Measurements from ENCODE around the gene ANKFN1.

Gene ANKFN1

GRCh38 chr17:56557682-56558081 lies 404.4 kb downstream of the ANKFN1 start:
- Histone ChIP-seq H3K79me2 (ENCODE audit: control insufficient read depth, low read length) (no peaks in the 10 kb centered on the region), H3K9me3 (ENCODE audit: control insufficient read depth, insufficient read depth, low read length) (no peaks in the 10 kb centered on the region), H3K4me2 (ENCODE audit: low read length) (no peak overlapping the region), H3K4me3 (ENCODE audit: low read length) (no peak overlapping the region), H4K20me1 (ENCODE audit: control insufficient read depth, insufficient read depth, low read depth, low read length) (no peaks in the 10 kb centered on the region), H3K36me3 (ENCODE audit: control insufficient read depth, low read length) (no peaks in the 10 kb centered on the region), H3F3A (ENCODE audit: control insufficient read depth, insufficient read depth) (no peaks in the 10 kb centered on the region), H3K4me1 (ENCODE audit: control insufficient read depth, low read length) (no peaks in the 10 kb centered on the region), H3K27me3 (ENCODE audit: control insufficient read depth, low read length) (no peaks in the 10 kb centered on the region), H3K27ac (ENCODE audit: low read depth, low read length) (no peak overlapping the region), H3K9me2 (replicated peaks; ENCODE audit: control insufficient read depth, low read length) (no peaks in the 10 kb centered on the region)
- TF ChIP-seq CTCF (IDR thresholded peaks at IDR 0.05; ENCODE audit: low read depth, low read length, poor library complexity, severe bottlenecking), result no peak

DNA sequence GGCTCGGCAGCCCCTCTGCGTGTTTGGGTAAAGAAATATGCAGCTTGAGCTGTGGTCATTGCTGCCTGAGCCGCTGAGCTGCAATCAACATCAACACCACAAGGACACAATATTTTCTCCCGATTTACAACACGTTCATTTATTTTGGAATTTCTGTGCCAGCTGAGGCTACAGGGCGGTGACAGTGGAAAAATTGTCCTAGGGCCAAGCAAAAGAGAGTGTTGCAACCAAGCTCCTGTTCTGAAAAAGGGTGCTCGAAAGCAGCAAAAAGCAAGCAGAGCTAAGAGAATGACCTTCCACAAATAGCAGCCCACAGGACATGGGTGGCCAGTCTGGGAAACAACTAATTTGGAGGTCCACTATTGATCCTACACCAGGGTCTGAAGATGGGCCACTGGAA lies 404.8 kb downstream of the ANKFN1 start:
- Histone ChIP-seq H3K4me3 (ENCODE audit: low read length) (no peak overlapping the region), H3F3A (ENCODE audit: control insufficient read depth, insufficient read depth) (no peaks in the 10 kb centered on the region), H3K9me2 (replicated peaks; ENCODE audit: control insufficient read depth, low read length) (no peaks in the 10 kb centered on the region), H3K9me3 (ENCODE audit: control insufficient read depth, insufficient read depth, low read length) (no peaks in the 10 kb centered on the region), H3K79me2 (ENCODE audit: control insufficient read depth, low read length) (no peaks in the 10 kb centered on the region), H3K4me1 (ENCODE audit: control insufficient read depth, low read length) (no peaks in the 10 kb centered on the region), H3K4me2 (ENCODE audit: low read length) (no peak overlapping the region), H4K20me1 (ENCODE audit: control insufficient read depth, insufficient read depth, low read depth, low read length) (no peaks in the 10 kb centered on the region), H3K27me3 (ENCODE audit: control insufficient read depth, low read length) (no peaks in the 10 kb centered on the region), H3K27ac (ENCODE audit: low read depth, low read length) (no peak overlapping the region), H3K36me3 (ENCODE audit: control insufficient read depth, low read length) (no peaks in the 10 kb centered on the region)
- TF ChIP-seq EZH2phosphoT487 (IDR thresholded peaks at IDR 0.05; ENCODE audit: borderline replicate concordance, low read length) (no peak), CTCF (IDR thresholded peaks at IDR 0.05; ENCODE audit: low read depth, low read length, poor library complexity, severe bottlenecking) (no peak)

Data from DOHH2 (cell line).